ENCODE results near the gene ASCL5.
"Not testable (repeated sequence)": the region's sequence is repeated elsewhere in the genome, so short reads cannot be mapped to it uniquely, and the experiment has no call there.

ASCL5 gene

GRCh38 chr1:201126832-201127754 lies at the start of gene ASCL5:
Gene ASCL5, minus strand, starts transcription at chr1:201127184. Its CDS starts 11,812 bp downstream, at chr1:201115372.
- DNase-seq = no peak

- DNase-seq = no peak
Measured at GRCh38 chr1:201175820-201176500, 49.0 kb upstream of the ASCL5 start.

- DNase-seq = no peak
Measured at GRCh38 chr1:201173736-201174135, 46.8 kb upstream of the ASCL5 start.

GRCh38 chr1:201172999-201173610 lies 46.1 kb upstream of the ASCL5 start:
- DNase-seq = no peak

- DNase-seq = no peak
Measured at GRCh38 chr1:201172326-201172725, 45.3 kb upstream of the ASCL5 start.

- DNase-seq = peak; percentile 62
Measured at GRCh38 chr1:201171063-201172036, 44.4 kb upstream of the ASCL5 start.

GRCh38 chr1:201170533-201171062 lies 43.6 kb upstream of the ASCL5 start:
- peak; percentile 98 for DNase-seq

- no peak for DNase-seq
Measured at GRCh38 chr1:201169971-201170532, 43.1 kb upstream of the ASCL5 start.

GRCh38 chr1:201169203-201169602 lies 42.2 kb upstream of the ASCL5 start:
- DNase-seq = no peak

- no peak for DNase-seq
Measured at GRCh38 chr1:201167041-201167991, 40.3 kb upstream of the ASCL5 start.

GRCh38 chr1:201164645-201165044 lies 37.7 kb upstream of the ASCL5 start:
- no peak for DNase-seq

- no peak for DNase-seq
Measured at GRCh38 chr1:201163707-201164106, 36.7 kb upstream of the ASCL5 start.

GRCh38 chr1:201163036-201163435 lies 36.1 kb upstream of the ASCL5 start:
- DNase-seq = not testable (repeated sequence)

- no peak for DNase-seq
Measured at GRCh38 chr1:201157949-201158348, 31.0 kb upstream of the ASCL5 start.

GRCh38 chr1:201156819-201157218 lies 29.8 kb upstream of the ASCL5 start:
- DNase-seq = no peak

GRCh38 chr1:201156346-201156745 lies 29.4 kb upstream of the ASCL5 start:
- no peak for DNase-seq

- no peak for DNase-seq
Measured at GRCh38 chr1:201155354-201155753, 28.4 kb upstream of the ASCL5 start.

GRCh38 chr1:201154389-201155165 lies 27.6 kb upstream of the ASCL5 start, which contains the start of gene TMEM9:
Gene TMEM9, minus strand, starts transcription at chr1:201154474. Its CDS starts 551 bp downstream, at chr1:201153923.
- peak; percentile 98 for DNase-seq

Data from RPMI8226 (cell line).